DOHH2 (cell line): Measurements from ENCODE around the gene RALGAPA2.

Source experiments
- EZH2phosphoT487 ChIP-seq: fragments of 200-600 bp; sonication (generic); IDR thresholded peaks from 2 replicates; pipeline ENCODE4 v1.6.1; 2017; ENCODE audit warnings: borderline replicate concordance, mild to moderate bottlenecking, antibody characterized with exemption, low read length, moderate library complexity, mixed read lengths
- TF ChIP-seq, protein P1 (sequence below): fragments of 200-600 bp; sonication (generic); IDR thresholded peaks from one replicate; pipeline ENCODE4 v1.5.1; 2014; ENCODE audit warnings: antibody characterized with exemption, mild to moderate bottlenecking, low read depth, low read length; ENCODE audit not compliant: poor library complexity, severe bottlenecking

DNA sequence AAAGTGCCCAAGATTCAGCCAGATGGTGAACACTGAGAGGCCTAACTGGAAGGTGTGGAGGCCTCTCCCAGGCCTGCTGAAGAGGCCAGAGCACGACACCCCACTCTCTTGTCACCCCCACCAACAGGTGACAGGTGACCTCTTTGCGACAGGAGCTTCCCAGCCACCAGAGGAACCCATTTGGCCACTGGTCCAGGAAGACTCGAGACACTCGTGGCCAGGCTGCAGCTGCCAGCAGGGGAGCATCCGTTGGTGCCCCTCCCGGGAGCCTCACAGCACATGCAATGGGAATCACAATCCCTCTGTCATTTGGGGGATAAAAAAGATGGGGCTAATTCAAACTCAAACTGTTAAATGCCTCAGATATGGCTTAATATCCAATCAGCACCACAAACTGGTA is 181.2 kb downstream of the RALGAPA2 start:
- TF ChIP-seq, protein P1, sequence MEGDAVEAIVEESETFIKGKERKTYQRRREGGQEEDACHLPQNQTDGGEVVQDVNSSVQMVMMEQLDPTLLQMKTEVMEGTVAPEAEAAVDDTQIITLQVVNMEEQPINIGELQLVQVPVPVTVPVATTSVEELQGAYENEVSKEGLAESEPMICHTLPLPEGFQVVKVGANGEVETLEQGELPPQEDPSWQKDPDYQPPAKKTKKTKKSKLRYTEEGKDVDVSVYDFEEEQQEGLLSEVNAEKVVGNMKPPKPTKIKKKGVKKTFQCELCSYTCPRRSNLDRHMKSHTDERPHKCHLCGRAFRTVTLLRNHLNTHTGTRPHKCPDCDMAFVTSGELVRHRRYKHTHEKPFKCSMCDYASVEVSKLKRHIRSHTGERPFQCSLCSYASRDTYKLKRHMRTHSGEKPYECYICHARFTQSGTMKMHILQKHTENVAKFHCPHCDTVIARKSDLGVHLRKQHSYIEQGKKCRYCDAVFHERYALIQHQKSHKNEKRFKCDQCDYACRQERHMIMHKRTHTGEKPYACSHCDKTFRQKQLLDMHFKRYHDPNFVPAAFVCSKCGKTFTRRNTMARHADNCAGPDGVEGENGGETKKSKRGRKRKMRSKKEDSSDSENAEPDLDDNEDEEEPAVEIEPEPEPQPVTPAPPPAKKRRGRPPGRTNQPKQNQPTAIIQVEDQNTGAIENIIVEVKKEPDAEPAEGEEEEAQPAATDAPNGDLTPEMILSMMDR: no peak
- TF ChIP-seq EZH2phosphoT487: no peak
